AG09309 (cell line): ENCODE results near the gene ASCC1.

Experiments used
- DNase-seq: peaks from one replicate; pipeline ENCODE4 v3.0.0-alpha.2; 2010; ENCODE audit warnings: low read depth
- H3K4me3 ChIP-seq: 2 replicates; pipeline ENCODE4 v1.5.1; 2011; ENCODE audit warnings: mild to moderate bottlenecking, low read depth, low read length, moderate library complexity; ENCODE audit not compliant: control insufficient read depth
- TF ChIP-seq, protein P1 (sequence below): IDR thresholded peaks from 2 replicates; pipeline ENCODE4 v1.5.1; 2011; ENCODE audit warnings: mild to moderate bottlenecking, low read depth, low read length, inconsistent platforms; ENCODE audit not compliant: insufficient read depth, control insufficient read depth; ENCODE audit errors: missing control alignments

Gene ASCC1

DNA sequence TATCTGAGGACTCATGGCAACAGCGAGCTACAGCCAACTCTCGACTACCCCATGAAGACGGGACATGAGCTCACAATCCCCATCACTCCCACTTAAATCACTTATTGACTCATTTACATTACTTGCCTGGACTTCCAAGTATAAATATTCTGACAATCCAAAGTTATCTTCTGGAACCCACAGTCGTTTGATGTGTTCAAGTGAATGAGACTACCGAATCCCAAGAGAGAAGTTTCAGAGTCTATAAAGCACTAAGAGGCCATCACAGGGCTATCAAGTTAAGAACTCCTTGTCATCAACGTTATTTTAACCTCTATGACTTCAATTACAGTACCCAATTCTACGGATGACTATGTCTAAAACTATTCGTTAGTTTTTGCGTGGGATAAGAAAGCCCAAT lies 11.8 kb downstream of the ASCC1 start:
- H3K4me3 ChIP-seq: no peak overlapping the region
- no peak for DNase-seq
- TF ChIP-seq, protein P1, sequence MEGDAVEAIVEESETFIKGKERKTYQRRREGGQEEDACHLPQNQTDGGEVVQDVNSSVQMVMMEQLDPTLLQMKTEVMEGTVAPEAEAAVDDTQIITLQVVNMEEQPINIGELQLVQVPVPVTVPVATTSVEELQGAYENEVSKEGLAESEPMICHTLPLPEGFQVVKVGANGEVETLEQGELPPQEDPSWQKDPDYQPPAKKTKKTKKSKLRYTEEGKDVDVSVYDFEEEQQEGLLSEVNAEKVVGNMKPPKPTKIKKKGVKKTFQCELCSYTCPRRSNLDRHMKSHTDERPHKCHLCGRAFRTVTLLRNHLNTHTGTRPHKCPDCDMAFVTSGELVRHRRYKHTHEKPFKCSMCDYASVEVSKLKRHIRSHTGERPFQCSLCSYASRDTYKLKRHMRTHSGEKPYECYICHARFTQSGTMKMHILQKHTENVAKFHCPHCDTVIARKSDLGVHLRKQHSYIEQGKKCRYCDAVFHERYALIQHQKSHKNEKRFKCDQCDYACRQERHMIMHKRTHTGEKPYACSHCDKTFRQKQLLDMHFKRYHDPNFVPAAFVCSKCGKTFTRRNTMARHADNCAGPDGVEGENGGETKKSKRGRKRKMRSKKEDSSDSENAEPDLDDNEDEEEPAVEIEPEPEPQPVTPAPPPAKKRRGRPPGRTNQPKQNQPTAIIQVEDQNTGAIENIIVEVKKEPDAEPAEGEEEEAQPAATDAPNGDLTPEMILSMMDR: no peak

DNA sequence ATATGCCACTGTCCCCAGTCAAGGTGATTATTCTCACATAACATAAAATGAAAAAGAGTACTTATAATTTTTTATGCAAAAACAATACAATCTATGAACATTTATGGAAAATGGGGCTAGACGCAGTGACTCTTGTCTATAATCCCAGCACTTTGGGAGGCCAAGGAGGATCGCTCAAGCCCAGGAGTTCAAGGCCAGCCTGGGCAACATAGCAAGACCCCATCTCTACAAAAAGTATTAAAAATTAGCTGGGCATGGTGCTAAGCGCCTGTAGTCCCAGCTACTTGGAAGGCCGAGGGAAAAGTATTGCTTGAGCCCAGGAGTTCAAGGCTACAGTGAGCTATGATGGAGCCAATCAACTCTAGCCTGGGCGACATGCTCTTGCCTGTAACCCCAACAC lies 14.8 kb downstream of the ASCC1 start:
- TF ChIP-seq, protein P1: no peak
- no peak for DNase-seq

DNA sequence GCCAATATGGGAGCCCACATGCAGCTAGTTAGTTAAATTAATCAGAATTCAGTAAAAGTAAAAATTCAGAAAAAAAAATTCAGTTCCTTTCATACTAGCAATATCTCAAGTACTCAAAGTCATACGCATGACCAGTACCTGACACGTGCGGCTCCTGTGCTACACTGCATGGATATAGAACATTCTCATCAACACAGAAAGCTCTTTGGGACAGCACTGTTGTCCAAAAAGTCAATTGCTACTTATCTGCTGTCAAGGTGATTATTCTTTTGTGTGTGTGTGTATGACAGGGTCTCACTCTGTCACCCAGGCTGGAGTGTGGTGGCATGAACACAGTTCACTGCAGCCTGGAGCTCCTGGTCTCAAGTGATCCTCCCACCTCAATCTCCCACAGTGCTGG lies 15.2 kb downstream of the ASCC1 start:
- no peak for DNase-seq
- TF ChIP-seq, protein P1: no peak
- H3K4me3 ChIP-seq: no peak overlapping the region

More for the DNA sequence above, 14.8 kb downstream of the ASCC1 start:
- no peak overlapping the region for H3K4me3 ChIP-seq

DNA sequence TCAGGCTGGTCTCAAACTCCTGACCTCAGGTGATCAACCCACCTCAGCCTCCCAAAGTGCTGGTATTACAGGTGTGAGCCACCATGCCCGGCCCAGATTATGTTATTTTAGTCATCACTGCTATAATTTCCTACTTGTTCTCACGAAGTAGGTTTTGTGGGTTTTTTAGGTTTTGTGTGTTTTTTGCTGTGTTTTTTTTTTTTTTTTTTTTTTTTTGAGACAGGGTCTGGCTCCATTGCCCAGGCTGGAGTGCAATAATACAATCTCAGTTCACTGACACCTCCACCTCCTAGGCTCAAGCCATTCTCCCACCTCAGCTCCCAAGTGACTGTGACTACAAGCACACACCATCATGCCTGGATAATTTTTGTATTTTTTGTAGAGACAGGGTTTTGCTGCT lies 21.1 kb downstream of the ASCC1 start:
- no peak for DNase-seq
- TF ChIP-seq, protein P1: no peak
- H3K4me3 ChIP-seq: no peak overlapping the region

DNA sequence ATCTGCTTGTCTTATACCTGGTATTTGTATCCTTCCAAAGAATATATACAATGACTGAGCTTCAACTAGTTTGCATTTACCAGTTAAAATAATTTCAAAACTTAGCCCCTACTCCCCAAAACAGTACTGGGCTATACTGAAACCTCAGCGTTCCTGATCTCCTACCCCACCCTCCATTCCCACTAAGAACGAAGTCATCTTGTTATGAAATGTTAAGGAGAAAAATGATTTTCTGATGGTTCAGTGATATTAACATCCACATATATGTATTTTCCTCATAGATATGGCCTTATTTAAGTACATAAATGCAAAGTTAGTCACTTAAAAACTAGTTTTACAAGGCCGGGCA lies 29.1 kb downstream of the ASCC1 start:
- DNase-seq: no peak
- TF ChIP-seq, protein P1: no peak
- H3K4me3 ChIP-seq: no peak overlapping the region

DNA sequence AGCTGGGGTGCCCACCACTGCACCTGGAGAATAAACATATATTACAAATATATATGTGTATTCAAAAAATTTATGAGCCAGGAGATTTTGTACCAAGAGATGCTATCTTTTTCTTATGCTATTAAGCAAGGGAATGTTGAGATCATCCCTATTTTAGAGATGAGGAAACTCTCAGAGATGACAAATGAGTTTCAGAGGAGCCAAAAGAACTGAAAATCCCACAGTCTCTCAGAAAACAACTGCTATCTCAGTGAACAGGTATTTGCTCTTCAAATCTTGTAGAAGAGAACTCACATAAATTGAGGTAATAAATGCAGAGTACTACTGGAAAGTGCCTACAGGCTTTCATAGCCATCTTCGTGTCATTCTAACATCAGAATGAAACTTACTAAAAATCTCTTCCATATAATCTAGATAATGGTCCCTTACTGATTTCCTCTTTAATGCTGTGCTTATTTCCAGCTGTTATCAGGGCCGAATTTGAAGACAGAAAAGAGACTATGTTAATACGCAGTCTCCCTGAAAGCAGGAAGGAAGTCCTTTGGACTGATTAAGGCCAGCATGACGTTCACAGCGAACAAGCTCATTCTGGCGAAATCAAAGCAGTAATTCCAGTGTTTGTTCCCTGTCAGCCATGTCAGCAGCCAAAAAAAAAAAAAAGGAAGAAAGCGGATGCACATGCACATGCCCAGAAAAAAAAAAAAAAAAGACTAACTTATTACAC lies 29.7 kb downstream of the ASCC1 start:
- no peak for DNase-seq
- TF ChIP-seq, protein P1: no peak
- H3K4me3 ChIP-seq: no peak overlapping the region

DNA sequence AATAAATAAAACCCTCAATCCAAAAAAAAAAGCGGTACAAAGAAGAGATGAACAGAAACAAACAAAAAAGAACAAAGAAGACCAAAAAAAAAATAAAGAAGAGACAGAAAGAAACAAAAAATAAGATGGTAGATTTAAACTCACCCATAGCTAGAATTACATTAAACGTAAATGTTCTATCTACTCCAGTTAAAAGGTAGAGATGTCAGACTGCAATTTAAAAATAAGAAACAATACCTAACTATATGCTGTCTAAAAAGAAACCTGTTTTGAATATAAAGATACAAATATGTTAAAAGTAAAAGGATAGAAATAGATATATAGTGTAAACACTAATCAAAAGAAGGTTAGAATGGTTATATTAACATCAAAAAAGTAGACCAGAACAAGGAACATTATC lies 31.9 kb downstream of the ASCC1 start:
- DNase-seq: no peak
- H3K4me3 ChIP-seq: no peak overlapping the region
- TF ChIP-seq, protein P1: no peak
